ENCODE measurements around the gene APP.

The APP gene

DNA sequence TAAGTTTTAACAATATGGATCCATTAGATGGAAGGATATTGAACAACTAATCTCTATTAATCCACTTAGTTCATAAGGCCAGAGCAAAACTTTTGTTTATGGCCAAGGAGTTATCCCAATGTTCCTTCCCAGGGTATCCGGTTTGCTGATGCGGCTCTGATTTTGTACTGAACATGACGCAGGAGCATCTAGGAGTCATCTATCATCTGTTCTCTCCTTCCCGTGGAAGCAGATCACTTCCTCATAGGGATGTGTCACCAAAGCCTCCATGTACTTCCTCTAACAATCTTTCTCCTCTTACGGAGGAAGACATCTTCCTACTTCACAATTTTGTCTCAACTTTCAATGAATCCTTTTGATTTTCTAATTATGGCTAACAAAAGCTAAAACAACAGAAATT is 206.6 kb downstream of the APP start:
- TF ChIP-seq, protein P1, sequence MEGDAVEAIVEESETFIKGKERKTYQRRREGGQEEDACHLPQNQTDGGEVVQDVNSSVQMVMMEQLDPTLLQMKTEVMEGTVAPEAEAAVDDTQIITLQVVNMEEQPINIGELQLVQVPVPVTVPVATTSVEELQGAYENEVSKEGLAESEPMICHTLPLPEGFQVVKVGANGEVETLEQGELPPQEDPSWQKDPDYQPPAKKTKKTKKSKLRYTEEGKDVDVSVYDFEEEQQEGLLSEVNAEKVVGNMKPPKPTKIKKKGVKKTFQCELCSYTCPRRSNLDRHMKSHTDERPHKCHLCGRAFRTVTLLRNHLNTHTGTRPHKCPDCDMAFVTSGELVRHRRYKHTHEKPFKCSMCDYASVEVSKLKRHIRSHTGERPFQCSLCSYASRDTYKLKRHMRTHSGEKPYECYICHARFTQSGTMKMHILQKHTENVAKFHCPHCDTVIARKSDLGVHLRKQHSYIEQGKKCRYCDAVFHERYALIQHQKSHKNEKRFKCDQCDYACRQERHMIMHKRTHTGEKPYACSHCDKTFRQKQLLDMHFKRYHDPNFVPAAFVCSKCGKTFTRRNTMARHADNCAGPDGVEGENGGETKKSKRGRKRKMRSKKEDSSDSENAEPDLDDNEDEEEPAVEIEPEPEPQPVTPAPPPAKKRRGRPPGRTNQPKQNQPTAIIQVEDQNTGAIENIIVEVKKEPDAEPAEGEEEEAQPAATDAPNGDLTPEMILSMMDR (IDR thresholded peaks at IDR 0.05; ENCODE audit: insufficient read depth, missing control alignments), result no peak
- no peak for DNase-seq (ENCODE audit: insufficient read length, low spot score)
- no peak for FAIRE-seq

DNA sequence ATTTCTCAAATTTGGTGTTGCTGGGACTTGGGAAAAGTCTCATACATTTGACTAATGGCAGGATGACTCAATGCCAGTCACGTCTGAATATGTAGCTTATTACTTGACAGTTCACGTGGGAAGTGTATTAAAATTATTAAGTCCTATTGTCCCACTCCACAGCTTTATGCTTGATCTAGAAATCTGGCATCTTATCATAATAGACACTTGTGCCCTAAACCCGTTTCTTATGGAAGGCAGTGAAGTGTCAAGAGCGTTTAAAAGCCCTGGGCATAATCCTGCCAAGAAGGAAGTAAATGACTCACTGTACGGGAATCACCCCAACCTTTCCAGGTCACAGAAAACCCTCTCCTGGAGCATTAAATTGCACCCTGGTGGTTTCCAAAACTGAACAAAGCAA is 207.4 kb downstream of the APP start:
- TF ChIP-seq, protein P1 (IDR thresholded peaks at IDR 0.05; ENCODE audit: insufficient read depth, missing control alignments), result no peak
- DNase-seq (ENCODE audit: insufficient read length, low spot score) (no peak), FAIRE-seq (no peak)

DNA sequence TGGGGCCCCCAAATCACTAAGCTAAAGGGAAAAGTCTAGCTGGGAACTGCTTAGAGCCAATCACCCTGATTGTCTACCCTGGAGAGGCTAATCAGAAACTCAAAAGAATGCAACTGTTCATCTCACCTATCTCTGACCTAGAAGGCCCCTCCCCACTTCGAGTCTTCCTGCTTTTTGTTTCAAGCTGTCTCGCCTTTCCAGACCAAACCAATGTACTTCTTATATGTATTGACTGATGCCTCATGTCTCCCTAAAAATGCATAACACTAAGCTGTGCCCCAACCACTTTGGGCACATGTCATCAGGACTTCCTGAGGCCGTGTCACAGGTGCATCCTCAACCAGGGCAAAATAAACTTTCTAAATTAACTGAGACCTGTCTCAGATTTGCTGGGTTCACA is 209.5 kb downstream of the APP start:
- TF ChIP-seq, protein P1 (IDR thresholded peaks at IDR 0.05; ENCODE audit: insufficient read depth, missing control alignments), result no peak
- no peak for DNase-seq (ENCODE audit: insufficient read length, low spot score)
- FAIRE-seq, result no peak

DNA sequence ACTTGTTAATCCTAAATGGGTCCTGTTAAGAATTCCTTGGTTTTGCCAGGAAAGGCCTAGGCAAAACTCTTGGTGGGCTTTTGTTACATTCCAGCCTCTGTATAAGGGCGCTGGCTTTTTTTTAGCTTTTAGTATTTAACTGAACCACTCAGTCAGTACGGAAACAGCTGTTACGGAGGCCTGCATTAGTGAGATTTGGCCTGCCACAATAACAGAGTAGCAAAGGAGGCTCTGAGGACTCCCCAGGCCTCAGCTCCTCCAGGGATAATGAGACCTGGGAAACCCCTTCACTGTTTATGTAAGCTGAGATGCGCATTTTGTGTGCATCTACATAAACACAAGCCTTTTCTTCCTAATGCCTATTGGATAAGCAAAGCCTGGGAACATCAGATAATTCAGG is 210.2 kb downstream of the APP start:
- DNase-seq (ENCODE audit: insufficient read length, low spot score), result no peak
- TF ChIP-seq, protein P1 (IDR thresholded peaks at IDR 0.05; ENCODE audit: insufficient read depth, missing control alignments), result no peak
- FAIRE-seq, result no peak

DNA sequence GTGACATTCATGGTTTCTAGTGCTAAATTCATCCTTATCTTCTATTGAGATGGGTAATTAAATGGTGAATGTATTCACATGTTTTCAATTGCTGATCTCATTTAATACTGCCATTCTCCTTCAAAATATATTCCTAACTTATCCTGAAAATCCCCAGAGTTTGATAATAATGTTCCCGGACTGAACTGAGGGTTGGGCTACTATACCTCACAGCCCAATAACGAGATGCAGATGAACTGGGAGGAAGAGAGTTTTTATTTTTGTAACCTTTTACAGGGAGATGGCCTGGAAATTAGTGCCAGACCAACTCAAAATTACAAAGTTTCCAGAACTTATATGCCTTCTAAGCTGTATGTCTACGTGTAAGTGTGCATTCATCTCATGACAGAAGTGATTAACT is 210.8 kb downstream of the APP start:
- DNase-seq (ENCODE audit: insufficient read length, low spot score), result no peak
- no peak for FAIRE-seq
- TF ChIP-seq, protein P1 (IDR thresholded peaks at IDR 0.05; ENCODE audit: insufficient read depth, missing control alignments), result no peak

DNA sequence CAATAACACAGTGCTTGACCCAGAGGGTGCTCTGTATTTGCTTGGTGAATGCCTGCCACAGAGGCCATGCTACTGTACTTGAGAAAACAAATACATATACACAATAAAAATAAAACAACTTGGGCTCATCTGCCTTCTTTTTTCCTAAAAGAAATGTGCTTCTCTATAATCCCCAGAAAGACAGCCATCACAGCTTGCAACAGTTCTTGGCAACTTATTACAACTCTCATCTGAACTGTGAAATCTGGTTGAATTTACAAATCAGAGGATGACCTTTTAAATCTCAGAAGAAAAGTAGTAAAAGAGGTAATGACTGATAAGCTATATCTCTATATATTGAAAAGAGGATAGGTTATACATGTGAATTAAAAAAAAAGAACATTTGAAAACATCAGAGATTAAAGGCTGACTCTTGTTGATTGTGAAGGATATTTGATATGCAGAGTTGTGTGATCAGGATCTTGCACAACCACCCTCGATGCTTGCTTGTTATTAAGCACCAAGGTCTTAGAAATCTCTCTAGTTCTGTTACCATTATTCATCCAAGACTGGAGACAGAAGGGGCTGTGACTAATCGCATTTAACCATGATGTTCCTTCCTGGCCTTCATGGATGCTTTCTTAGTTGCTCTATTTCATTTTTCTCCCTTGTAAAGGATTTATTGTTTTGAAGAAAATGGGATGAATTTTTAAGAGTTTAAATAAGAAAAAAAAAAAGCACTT is 213.4 kb downstream of the APP start:
- FAIRE-seq, result no peak
- no peak for DNase-seq (ENCODE audit: insufficient read length, low spot score)
- TF ChIP-seq, protein P1 (IDR thresholded peaks at IDR 0.05; ENCODE audit: insufficient read depth, missing control alignments), result no peak

DNA sequence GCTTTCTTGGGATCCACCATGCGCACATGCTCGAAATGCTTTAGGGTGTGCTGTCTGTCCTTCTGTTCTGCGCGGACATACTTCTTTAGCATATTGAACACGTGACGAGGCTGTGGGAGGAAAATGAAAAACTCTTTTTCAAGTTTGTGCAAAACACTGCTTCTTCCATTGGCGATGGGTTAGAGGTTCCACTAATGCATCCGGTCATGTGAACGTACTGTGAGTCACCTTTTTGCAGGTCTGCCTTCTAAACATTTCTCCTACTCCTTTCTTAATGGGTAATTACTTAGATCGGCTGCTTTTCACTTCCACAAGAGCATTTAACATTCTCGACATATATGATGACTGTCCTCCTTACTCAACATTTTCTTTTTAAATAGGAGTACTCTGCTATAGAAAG is 214.9 kb downstream of the APP start:
- TF ChIP-seq, protein P1 (IDR thresholded peaks at IDR 0.05; ENCODE audit: insufficient read depth, missing control alignments), result no peak
- no peak for FAIRE-seq
- no peak for DNase-seq (ENCODE audit: insufficient read length, low spot score)

All from D721Med (cell line).